GM23338 (cell line): ENCODE measurements around the gene CLUH. TPM values are rescaled to one million over a fixed set of nuclear protein-coding genes. Genes with fewer than 3 reads are reported as not detected.
"Not testable (repeated sequence)": the region's sequence is repeated elsewhere in the genome, so short reads cannot be mapped to it uniquely, and the experiment has no call there.

Experiments
- ATAC-seq: fragments of 200-7000 bp; cut with Tn5 transposase; 3 replicates; pipeline ENCODE4 v1.9.1; 2020
- DNase-seq: peaks from one replicate; pipeline ENCODE4 v3.0.0-alpha.2; 2015; ENCODE audit warnings: low spot score
- H2AFZ ChIP-seq: fragments of 200-600 bp; sonication (generic); 2 replicates; pipeline ENCODE4 v1.8.0; 2016; ENCODE audit warnings: antibody characterized with exemption, mild to moderate bottlenecking, moderate library complexity
- H3F3A ChIP-seq: fragments of 200-600 bp; sonication (generic); replicated peaks from 2 replicates; pipeline ENCODE4 v1.8.0; 2017; ENCODE audit warnings: antibody characterized with exemption, mixed run types, low read depth
- H3K27ac ChIP-seq: fragments of 200-600 bp; sonication (generic); 2 replicates; pipeline ENCODE4 v1.6.1; 2016; ENCODE audit warnings: low read depth
- H3K27me3 ChIP-seq: fragments of 200-600 bp; sonication (generic); 2 replicates; pipeline ENCODE4 v1.8.0; 2016; ENCODE audit warnings: mild to moderate bottlenecking, mixed run types, moderate library complexity; ENCODE audit not compliant: insufficient read depth
- H3K36me3 ChIP-seq: fragments of 200-600 bp; sonication (generic); 2 replicates; pipeline ENCODE4 v1.8.0; 2016; ENCODE audit warnings: mild to moderate bottlenecking; ENCODE audit not compliant: insufficient read depth
- H3K4me1 ChIP-seq: fragments of 200-600 bp; sonication (generic); 2 replicates; pipeline ENCODE4 v1.8.0; 2016; ENCODE audit warnings: mild to moderate bottlenecking, moderate library complexity; ENCODE audit not compliant: insufficient read depth
- H3K4me2 ChIP-seq: fragments of 200-600 bp; sonication (generic); 2 replicates; pipeline ENCODE4 v1.7.1; 2017; ENCODE audit warnings: mixed run types
- H3K4me3 ChIP-seq: fragments of 200-600 bp; sonication (generic); 2 replicates; pipeline ENCODE4 v1.6.1; 2016; ENCODE audit warnings: mixed run types
- H3K79me2 ChIP-seq: fragments of 200-600 bp; sonication (generic); replicated peaks from 2 replicates; pipeline ENCODE4 v1.8.0; 2017; ENCODE audit warnings: mild to moderate bottlenecking; ENCODE audit not compliant: insufficient read depth
- H3K9me2 ChIP-seq: fragments of 200-600 bp; sonication (generic); 2 replicates; pipeline ENCODE4 v1.8.0; 2017; ENCODE audit not compliant: insufficient read depth
- H4K20me1 ChIP-seq: fragments of 200-600 bp; sonication (generic); replicated peaks from 2 replicates; pipeline ENCODE4 v1.8.0; 2017; ENCODE audit warnings: mild to moderate bottlenecking; ENCODE audit not compliant: insufficient read depth
- H3K27ac Mint-ChIP-seq: 2 replicates; pipeline ENCODE4 v1.8.0; 2020; ENCODE audit warnings: inconsistent platforms, mild to moderate bottlenecking, moderate library complexity, mixed read lengths
- H3K27me3 Mint-ChIP-seq: 3 replicates; pipeline ENCODE4 v1.8.0; 2022; ENCODE audit warnings: low read depth, mild to moderate bottlenecking, moderate library complexity, mixed read lengths, inconsistent platforms; ENCODE audit not compliant: insufficient read depth, poor library complexity
- H3K36me3 Mint-ChIP-seq: 3 replicates; pipeline ENCODE4 v1.8.0; 2021; ENCODE audit warnings: low read depth, mild to moderate bottlenecking, inconsistent platforms, moderate library complexity, mixed read lengths
- H3K4me1 Mint-ChIP-seq: 3 replicates; pipeline ENCODE4 v1.8.0; 2020; ENCODE audit warnings: mild to moderate bottlenecking, inconsistent platforms, mixed read lengths
- H3K4me3 Mint-ChIP-seq: 3 replicates; pipeline ENCODE4 v1.8.0; 2021; ENCODE audit warnings: moderate library complexity, mild to moderate bottlenecking, inconsistent platforms, mixed read lengths
- H3K9me3 Mint-ChIP-seq: 3 replicates; pipeline ENCODE4 v1.8.0; 2020; ENCODE audit warnings: moderate library complexity, mild to moderate bottlenecking, inconsistent platforms, mixed read lengths
- CREB1 ChIP-seq: fragments of 250-450 bp; sonication (Bioruptor Pico); IDR thresholded peaks from 2 replicates; pipeline ENCODE4 v1.5.0; 2020; ENCODE audit warnings: low read depth, mild to moderate bottlenecking, moderate library complexity
- ETS1 ChIP-seq: IDR thresholded peaks from 2 replicates; pipeline ENCODE4 v1.6.1; 2016; ENCODE audit warnings: antibody characterized with exemption
- EZH2 ChIP-seq: fragments of 200-600 bp; sonication (generic); IDR thresholded peaks from one replicate; pipeline ENCODE4 v1.8.0; 2017; ENCODE audit warnings: antibody characterized with exemption, mild to moderate bottlenecking, low read depth; ENCODE audit not compliant: unreplicated experiment
- EZH2phosphoT487 ChIP-seq: fragments of 200-600 bp; sonication (generic); IDR thresholded peaks from one replicate; pipeline ENCODE4 v1.8.1; 2018; ENCODE audit warnings: antibody characterized with exemption; ENCODE audit not compliant: unreplicated experiment
- POLR2AphosphoS5 ChIP-seq: IDR thresholded peaks from 2 replicates; pipeline ENCODE4 v1.6.1; 2016; ENCODE audit warnings: antibody characterized with exemption, low read depth
- ZNF331 ChIP-seq: fragments of 250-450 bp; sonication (Bioruptor Pico); IDR thresholded peaks from 2 replicates; pipeline ENCODE4 v1.5.0; 2020; ENCODE audit warnings: low read depth, mild to moderate bottlenecking, moderate library complexity
- polyA plus RNA-seq: library from polyadenylated mRNA; unstranded; fragments of >200 nt; fragmentation: Nextera tagmentation; extraction: Ambion mirVana; gene quantifications from 2 replicates; pipeline ENCODE4 v1.2.1, GENCODE V29; 2016
- total RNA-seq: library from RNA; depleted of rRNA; stranded (reverse); fragments of >200 nt; shearing (Covaris generic); gene quantifications from 2 replicates; pipeline ENCODE4 v1.2.3, GENCODE V29; 2014
- TF ChIP-seq, protein P1 (sequence below): IDR thresholded peaks from one replicate; pipeline ENCODE4 v1.6.1; 2018; ENCODE audit warnings: antibody characterized with exemption; ENCODE audit not compliant: unreplicated experiment

The CLUH gene
- total and polyA plus RNA-seq, 2 experiments from 2014 or later: 23.5 to 90.0 TPM

- Mint-ChIP-seq H3K27ac (no peak overlapping the region), H3K27me3 (peaks cover 2% of the 10 kb centered on the region), H3K4me1 (peaks cover 11% of the 10 kb centered on the region; the same call in 2 of the 3 replicates), H3K9me3 (no peaks in the 10 kb centered on the region), H3K36me3 (peaks cover 46% of the 10 kb centered on the region), H3K4me3 (no peak overlapping the region)
- Histone ChIP-seq H4K20me1 (peaks cover 8% of the 10 kb centered on the region; the same call in 1 of the 2 replicates), H3K27ac (no peak overlapping the region), H3K27me3 (no peaks in the 10 kb centered on the region), H3K9me2 (no peaks in the 10 kb centered on the region), H3K79me2 (peaks cover 4% of the 10 kb centered on the region; the same call in 1 of the 2 replicates), H3K4me2 (no peak overlapping the region), H3F3A (peaks cover 4% of the 10 kb centered on the region; the same call in 1 of the 2 replicates), H3K4me3 (no peak overlapping the region), H3K36me3 (peaks cover 24% of the 10 kb centered on the region; the same call in 1 of the 2 replicates), H2AFZ (no peak overlapping the region), H3K4me1 (peaks cover 7% of the 10 kb centered on the region; the same call in 1 of the 2 replicates)
- DNase-seq (no peak), ATAC-seq (no peak)
- TF ChIP-seq EZH2phosphoT487: no peak
- no peak for TF ChIP-seq ZNF331 (CRISPR knock-in tag)
- TF ChIP-seq ETS1: no peak
- no peak for TF ChIP-seq EZH2
- TF ChIP-seq POLR2AphosphoS5: no peak
- no peak for TF ChIP-seq CREB1
- TF ChIP-seq, protein P1, sequence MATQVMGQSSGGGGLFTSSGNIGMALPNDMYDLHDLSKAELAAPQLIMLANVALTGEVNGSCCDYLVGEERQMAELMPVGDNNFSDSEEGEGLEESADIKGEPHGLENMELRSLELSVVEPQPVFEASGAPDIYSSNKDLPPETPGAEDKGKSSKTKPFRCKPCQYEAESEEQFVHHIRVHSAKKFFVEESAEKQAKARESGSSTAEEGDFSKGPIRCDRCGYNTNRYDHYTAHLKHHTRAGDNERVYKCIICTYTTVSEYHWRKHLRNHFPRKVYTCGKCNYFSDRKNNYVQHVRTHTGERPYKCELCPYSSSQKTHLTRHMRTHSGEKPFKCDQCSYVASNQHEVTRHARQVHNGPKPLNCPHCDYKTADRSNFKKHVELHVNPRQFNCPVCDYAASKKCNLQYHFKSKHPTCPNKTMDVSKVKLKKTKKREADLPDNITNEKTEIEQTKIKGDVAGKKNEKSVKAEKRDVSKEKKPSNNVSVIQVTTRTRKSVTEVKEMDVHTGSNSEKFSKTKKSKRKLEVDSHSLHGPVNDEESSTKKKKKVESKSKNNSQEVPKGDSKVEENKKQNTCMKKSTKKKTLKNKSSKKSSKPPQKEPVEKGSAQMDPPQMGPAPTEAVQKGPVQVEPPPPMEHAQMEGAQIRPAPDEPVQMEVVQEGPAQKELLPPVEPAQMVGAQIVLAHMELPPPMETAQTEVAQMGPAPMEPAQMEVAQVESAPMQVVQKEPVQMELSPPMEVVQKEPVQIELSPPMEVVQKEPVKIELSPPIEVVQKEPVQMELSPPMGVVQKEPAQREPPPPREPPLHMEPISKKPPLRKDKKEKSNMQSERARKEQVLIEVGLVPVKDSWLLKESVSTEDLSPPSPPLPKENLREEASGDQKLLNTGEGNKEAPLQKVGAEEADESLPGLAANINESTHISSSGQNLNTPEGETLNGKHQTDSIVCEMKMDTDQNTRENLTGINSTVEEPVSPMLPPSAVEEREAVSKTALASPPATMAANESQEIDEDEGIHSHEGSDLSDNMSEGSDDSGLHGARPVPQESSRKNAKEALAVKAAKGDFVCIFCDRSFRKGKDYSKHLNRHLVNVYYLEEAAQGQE: no peak
These were observed 30.6 kb downstream of the CLUH start for GRCh38 chr17:2680961-2681360.

DNA sequence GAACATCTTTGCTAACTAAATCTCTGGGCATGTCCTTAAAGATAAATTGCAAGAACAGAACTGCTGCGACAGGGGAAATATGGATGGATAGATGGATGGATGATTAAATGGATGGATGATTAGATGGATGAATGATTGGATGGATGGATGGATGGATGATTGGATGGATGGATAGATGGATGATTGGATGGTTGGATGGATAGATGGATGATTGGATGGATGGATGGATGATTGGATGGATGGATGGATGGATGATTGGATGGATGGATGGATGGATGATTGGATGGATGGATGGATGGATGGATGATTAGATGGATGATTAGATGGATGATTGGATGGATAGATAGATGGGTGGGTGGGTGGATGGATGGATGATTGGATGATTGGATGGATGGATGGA, 32.3 kb downstream of the CLUH start:
- H3K4me3 ChIP-seq, DNase-seq, H3K79me2 ChIP-seq, ATAC-seq, H3K27me3 ChIP-seq, H3K9me3 Mint-ChIP-seq, H2AFZ ChIP-seq, H3F3A ChIP-seq, H3K4me1 Mint-ChIP-seq, H3K4me1 ChIP-seq, H3K27ac ChIP-seq, H4K20me1 ChIP-seq, H3K4me2 ChIP-seq, H3K9me2 ChIP-seq, H3K27ac Mint-ChIP-seq, H3K27me3 Mint-ChIP-seq, H3K4me3 Mint-ChIP-seq: not testable (repeated sequence)
- peaks cover 58% of the 10 kb centered on the region for H3K36me3 Mint-ChIP-seq
- H3K36me3 ChIP-seq: peaks cover 34% of the 10 kb centered on the region; the same call in 1 of the 2 replicates
